ENCODE data around the gene HPN.
A peak's percentile ranks its signal among the peaks of the same experiment; 100 is the strongest.

- TF ChIP-seq EP300 (IDR thresholded peaks at IDR 0.05) = no peak
- TF ChIP-seq CTCF (IDR thresholded peaks at IDR 0.05) = peak; percentile 70 to 85 (median 78)
Measured at GRCh38 chr19:35044317-35045117, 3.0 kb downstream of the HPN start.
